Dermis microvascular lymphatic vessel endothelial cell (primary cell): ENCODE results near the gene PRDM4. TPM values are rescaled to one million over a fixed set of nuclear protein-coding genes. Genes with fewer than 3 reads are reported as not detected.
A peak's percentile ranks its signal among the peaks of the same experiment; 100 is the strongest.

ENCODE experiments used
- DNase-seq, 2 donors: peaks; one replicate each; pipeline versions ENCODE4 v3.0.0 to v3.0.0-alpha.2; 2010; ENCODE audit warnings: low read depth in 2 of 2
- total RNA-seq: library from RNA; depleted of rRNA; stranded (reverse); fragments of >200 nt; gene quantifications from 2 replicates; pipeline ENCODE4 v1.2.1, GENCODE V29; 2014

PRDM4 gene
- 13.4 and 20.2 TPM in 2 replicates for total RNA-seq

GRCh38 chr12:107760809-107761501 is at the start of gene PRDM4:
PRDM4 (minus strand) TSS chr12:107761137; CDS start chr12:107760515, 622 bp downstream.
- peak; percentile 85 to 94 for DNase-seq

- DNase-seq: no peak
Measured at GRCh38 chr12:107807471-107808150, 46.7 kb upstream of the PRDM4 start.

DNA sequence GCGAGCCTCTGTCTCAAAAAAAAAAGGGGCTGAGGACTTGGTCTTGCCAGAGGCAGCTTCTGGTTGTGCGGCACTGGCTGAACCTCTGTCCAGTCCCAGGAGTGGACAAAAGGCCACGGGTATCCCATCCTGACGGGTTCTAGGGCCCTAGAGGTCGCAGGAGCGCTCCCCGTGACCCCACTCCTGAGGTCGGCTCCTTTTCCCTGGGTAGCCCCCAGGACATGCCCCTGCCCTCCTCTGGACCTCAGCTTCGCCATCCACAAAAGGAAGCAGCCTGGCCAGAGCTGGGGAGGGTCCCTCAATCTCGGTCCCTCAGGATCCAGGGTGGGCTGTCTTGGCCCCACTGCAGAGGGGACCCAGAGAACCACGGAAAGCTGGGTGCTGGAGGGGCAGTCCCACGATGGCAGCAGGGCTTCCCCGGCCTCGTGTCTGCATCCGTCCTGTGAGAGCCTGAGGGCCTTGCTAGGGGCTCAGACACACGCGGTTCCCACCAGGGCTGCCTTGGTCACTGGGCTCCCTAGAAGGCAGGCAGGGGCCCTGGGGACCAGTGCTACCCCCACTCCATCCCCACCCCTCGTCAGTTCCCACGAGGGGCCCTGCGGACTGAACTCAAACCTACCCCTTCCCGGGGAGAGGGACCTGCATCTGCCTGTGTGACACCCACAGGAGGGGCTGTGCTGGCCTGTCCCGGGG is 44.7 kb upstream of the PRDM4 start:
- DNase-seq: no peak

DNA sequence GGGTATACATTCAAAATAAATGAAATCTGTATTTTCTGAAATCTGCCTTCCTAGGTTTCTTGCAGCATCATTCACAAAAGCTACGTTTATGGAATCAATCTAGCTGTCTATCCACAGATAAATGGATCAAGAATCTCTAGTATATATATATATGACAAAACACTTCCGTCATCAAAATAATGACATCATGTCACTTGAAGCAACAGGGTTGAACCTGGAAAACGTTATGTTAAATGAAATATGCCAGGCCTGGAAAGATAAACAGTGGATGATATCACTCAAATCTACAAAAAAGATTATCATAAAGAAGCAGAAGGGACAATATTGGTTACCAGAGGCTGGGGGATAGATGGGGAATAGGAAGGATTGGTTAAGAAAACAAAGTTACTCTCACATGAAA is 42.2 kb upstream of the PRDM4 start:
- no peak for DNase-seq

DNA sequence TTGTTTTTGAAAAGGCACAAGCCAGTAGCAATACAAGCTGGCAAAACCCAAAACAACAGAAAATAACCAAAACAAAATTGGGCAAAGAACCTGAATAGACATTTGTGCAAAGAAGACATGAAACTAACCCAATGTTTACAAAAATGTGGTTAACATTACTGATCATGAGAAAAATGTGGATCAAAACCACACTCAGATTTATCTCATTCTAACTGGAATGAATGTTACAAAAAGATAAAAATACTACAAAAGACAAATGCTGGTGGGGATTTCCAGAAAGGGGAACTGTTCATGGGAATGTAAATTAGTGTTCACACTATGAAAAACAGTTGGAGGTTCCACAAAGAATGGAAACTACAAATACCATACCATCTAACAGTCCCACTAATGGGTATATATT is 40.2 kb upstream of the PRDM4 start:
- DNase-seq: no peak

- no peak for DNase-seq
Measured at GRCh38 chr12:107798580-107798979, 37.6 kb upstream of the PRDM4 start.

GRCh38 chr12:107794451-107794850 is 33.5 kb upstream of the PRDM4 start:
- no peak for DNase-seq

- DNase-seq: no peak
Measured at GRCh38 chr12:107791465-107792089, 30.6 kb upstream of the PRDM4 start.

DNA sequence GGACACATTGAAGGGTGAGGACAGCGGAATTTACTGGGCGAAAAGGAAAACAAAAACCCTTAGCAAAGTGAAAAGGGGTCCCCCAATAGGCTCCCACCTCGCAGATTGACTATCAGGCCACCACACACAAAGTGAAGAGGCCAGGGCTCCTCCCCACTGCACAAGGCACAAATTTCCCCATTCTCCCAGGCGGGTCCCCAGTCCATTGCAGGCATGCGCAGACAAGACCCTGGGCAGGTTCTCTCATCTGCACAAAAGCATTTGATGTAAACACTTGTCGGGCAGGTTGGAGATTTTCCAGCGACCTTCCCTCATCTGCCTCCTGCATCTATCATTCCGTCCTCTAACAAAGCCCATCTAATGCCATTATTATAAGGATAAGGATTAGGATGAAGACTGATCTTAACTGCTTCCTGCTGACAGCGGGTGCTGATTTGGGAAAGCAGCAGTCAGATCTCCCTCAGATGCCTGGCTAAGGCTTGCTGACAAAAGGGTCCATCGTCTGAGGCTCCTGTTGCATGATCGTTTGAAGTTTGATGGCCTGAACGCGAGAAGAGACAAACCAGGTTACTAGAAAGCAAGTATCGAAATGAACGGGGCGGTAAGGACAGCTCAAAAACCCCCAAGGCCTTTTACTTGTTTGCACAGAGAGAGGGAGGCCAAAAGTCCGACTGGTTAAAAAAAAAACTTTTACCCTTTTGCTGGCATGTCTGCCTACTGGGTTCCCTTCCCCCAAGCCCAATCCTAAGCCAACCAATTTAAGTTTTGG is 27.9 kb upstream of the PRDM4 start:
- no peak for DNase-seq

DNA sequence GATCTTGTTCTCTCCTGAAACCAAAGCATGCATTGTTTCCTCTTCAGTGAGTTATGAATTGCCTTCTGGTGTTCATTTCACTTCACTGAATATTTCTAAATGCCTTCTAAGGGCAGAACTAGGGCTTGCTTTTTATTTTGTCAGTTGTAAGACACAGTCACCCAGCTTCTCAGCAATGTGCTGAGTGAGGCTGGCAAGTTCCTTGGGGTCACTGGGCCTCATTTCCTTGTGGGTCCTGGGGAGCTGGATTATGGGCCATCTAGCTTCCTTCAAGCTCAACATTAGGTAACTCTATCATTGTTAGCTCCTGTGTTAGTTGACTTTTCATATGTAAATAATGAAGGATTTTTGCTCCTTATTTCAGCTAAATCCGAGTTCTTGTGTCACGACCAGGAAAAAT is 27.3 kb upstream of the PRDM4 start:
- DNase-seq: no peak

DNA sequence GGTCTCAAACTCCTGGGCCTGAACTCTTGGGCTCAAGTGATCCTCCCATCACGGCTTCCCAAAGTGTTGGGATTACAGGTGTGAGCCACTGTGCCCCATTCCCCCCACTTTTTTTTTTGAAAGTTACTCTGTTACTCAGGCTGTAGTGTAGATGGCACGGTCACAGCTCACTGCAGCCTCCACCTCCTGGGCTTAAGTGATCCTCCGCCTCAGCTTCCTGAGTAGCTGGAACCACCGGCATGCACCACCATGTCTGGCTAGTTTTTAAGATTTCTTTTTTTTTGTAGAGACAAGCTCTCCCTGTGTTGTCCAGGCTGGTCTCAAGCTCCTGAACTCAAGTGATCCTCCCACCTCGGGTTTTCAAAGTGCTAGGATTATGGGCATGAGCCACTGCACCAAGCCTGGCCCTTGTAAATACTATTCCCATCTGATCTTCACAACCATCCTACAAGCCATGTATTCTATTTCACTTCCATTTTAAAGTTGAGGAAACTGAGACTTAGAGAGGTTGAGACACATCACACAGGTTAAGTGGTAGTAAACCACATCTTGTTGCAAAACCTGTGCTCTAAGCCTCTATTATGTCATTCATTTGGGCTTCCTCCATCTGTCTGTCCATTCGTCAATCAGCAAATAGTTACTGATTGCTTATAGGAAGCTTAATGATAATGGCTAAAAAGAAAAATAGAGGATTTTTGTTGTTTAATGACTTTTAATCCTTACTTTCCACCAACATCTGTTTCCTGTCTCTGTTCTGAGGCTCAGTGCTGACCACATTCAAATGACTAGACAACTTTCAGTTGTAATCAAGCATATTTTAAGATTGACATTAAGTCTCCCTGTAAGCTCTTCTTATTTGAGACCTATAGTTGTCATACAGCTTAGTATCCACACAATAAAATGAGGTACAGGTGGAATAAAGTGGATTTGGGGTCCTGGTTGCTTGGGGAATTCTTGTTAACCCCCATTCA is 22.8 kb upstream of the PRDM4 start:
- no peak for DNase-seq

GRCh38 chr12:107782067-107782466 is 21.1 kb upstream of the PRDM4 start:
- no peak for DNase-seq

GRCh38 chr12:107780298-107780697 is 19.4 kb upstream of the PRDM4 start:
- DNase-seq: no peak

GRCh38 chr12:107779077-107779831 is 18.3 kb upstream of the PRDM4 start:
- no peak for DNase-seq

- no peak for DNase-seq
Measured at GRCh38 chr12:107778383-107779025, 17.6 kb upstream of the PRDM4 start.

GRCh38 chr12:107776171-107776570 is 15.2 kb upstream of the PRDM4 start:
- DNase-seq: no peak

DNA sequence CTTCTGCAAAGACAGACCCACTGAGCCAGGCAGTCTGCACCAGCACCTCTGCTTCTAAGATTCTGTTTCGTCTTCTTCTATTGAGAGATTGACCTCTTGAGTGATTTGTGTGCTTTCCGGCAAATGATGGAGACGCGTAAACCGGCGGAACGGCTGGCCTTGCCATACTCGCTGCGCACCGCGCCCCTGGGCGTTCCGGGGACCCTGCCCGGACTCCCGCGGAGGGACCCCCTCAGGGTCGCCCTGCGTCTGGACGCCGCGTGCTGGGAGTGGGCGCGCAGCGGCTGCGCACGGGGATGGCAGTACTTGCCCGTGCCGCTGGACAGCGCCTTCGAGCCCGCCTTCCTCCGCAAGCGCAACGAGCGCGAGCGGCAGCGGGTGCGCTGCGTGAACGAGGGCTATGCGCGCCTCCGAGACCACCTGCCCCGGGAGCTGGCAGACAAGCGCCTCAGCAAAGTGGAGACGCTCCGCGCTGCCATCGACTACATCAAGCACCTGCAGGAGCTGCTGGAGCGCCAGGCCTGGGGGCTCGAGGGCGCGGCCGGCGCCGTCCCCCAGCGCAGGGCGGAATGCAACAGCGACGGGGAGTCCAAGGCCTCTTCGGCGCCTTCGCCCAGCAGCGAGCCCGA is 14.3 kb upstream of the PRDM4 start:
- no peak for DNase-seq

DNA sequence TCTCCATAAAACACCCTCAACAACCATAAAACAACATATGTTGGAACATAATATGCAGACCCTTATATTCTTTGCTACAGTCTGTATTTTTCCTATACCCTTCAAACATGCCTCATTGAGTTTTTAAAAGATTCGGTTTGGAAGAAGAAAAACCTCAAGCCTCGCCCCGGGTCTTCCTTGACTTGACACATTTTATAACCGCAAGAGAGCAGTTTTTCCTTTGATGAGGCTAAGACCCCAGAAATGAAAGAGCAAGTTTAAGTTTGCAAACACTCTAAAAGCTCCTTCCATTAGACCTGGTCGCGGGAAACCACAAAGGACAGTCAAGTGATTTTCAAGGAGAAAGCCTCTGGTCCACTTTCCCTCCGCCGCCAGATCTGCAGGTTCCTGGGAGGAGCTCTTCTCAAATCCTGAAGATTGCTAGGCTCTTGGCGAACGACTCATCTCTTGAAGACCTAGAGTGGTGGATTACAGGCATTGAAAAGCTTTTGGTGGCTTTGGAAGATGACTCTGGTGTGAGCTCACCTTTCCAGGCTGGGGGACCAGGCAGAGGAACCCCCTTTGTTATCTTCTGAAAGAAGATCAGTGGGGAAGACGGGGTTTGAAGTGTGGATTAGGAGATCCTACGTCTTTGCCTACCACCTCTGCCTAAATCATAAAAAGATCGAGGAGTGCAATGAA is 13.6 kb upstream of the PRDM4 start, which contains the start of gene ASCL4:
ASCL4 (plus strand) TSS at position 356 of the 681 bp plus-strand sequence. CDS start 515 bp downstream, outside the sequence.
- DNase-seq: no peak
